ENCODE results near the gene RALGPS2.
"Not testable (repeated sequence)": the region's sequence is repeated elsewhere in the genome, so short reads cannot be mapped to it uniquely, and the experiment has no call there.

The RALGPS2 gene

DNA sequence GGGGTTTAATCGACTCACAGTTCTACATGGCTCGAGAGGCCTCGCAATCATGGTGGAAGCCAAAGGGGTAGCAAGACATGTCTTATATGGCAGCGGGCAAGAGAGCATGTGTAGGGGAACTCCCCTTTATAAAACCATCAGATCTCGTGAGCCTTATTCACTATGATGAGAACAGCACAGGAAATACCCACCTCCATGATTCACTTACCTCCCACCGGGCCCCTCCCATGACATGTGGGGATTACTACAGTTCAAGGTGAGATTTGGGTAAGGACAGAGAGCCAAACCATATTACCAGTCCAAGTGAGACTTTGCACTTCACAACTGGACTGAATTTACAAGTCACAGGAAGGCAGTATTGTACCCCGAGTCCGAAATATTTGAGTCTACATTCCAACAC lies 219.7 kb downstream of the RALGPS2 start:
- no peak for DNase-seq (ENCODE audit: low read depth)

DNA sequence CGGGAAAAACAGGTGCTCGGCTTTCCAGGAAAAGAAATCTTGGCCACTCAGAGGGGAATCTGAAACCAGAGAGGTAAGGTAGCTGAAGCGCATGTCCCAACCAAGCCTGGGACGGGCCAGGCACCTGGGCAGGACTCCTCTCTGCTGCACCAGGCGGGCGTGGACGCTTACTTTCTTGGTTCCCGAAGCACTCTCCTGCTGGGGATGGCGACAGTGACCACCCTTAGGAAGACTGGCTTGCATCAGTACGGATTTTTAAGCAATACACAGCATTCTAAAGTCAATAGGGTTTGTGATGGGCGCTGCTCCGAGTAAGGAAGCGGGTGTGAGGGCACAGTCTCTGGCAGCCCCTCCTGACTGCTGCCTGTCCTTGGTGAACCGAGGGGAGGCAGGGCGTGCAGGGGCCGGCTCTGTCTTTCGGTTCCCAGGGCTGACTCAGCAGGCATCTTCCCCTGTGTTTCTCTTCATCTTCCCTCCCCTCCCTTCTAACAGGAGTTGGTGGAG lies 220.8 kb downstream of the RALGPS2 start:
- DNase-seq (ENCODE audit: low read depth), result no peak

DNA sequence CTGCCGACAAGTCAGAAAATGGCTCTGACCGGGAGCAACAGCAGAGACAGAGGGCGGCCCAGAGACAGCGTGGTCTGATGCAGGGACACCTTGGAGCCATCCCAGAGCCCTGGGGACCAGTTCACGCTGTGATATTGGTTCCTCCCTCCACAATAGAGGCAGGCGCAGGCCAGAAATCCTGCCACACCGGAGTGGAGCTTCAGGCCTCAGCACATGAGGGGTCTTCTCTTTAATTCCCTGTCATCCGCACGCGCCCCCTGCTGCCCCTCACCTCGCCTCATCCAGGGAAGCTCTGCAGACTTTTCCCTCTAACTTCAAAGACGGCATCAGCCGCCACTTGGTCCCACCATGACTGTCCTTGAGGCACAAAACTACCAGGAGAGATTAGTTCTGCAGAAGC lies 221.4 kb downstream of the RALGPS2 start:
- DNase-seq (ENCODE audit: low read depth), result no peak

DNA sequence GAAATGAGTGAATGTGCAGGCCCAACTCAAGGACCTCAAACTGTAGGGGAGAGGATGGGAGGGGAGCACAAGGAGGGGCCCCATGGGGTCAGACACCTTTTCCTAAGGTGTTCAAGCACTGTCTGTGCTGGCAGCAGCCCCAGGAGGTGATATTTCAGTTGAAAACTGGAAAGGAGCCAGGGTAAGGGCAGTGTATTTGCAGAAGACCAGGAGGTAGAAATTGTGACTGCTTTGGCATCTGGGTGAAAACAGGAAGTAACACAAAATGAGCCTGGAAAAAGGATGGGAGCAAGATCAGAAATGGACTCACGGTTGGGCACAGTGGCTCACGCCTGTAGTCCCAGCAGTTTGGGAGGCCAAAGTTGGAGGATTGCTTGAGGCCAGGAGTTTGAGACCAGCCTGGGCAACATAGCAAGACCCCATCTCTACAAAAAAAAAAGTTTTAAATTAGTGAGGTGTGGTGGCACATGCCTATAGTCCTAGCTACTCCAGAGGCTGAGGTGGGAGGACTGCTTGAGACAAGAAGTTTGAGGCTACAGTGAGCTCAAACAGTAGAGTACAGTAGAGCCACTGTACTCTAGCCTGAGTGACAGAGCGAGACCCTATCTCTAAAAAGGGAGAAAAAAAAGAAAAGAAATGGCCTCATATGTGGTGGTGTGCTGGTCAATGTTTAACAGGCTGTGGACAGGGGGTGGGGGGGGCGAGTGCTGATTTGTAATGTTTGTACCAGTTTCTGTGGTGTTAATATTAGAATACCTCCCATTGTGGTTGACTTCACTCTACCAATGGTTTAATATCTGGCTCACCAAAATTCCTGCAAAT lies 222.0 kb downstream of the RALGPS2 start:
- no peak for DNase-seq (ENCODE audit: low read depth)

DNA sequence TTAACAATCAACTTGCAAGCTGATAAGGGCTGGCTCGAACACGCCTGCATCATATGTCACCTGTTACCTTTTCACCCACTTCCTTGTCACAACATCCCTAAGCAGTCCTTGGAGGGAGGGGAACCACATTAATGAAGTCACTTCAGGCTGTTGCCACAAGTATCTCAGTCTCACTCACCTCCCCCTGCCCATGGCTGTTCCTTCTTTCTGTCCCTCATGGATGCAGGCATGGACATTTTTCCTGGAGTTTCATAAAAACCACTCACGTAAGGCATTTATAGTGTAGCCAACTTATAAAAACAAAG lies 222.6 kb downstream of the RALGPS2 start:
- DNase-seq (ENCODE audit: low read depth), result no peak

DNA sequence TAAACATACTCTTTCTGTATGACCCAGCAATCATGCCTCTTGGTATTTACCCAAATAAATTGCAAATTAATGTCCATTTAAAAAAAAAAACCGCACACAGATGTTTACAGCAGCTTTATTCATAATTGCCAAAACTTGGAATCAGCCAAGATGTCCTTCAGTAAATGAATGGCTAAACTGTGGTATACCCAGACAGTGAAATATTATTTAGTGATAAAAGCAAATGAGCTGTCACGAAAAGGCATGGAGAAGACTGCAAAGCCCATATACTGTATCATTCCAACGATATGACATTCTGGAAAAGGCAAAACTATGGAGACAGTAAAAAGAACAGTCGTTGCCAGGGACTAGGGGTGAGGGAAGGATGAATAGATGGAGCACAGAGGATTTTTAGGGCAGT lies 223.6 kb downstream of the RALGPS2 start:
- no peak for DNase-seq (ENCODE audit: low read depth)

DNA sequence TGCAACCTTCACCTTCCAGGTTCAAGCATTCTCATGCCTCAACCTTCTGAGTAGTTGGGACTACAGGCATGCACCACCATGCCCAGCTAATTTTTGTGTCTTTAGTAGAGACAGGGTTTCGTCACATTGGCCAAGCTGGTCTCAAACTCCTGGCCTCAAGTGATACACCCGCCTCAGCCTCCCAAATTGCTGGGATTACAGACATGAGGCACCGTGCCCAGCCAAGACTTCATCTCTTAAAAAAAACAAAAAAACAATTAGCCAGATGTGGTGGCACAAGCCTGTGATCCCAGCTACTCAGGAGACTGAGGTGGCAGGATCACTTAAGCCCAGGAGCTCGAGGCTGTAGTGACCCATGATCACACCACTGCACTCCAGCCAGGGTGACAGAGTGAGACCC lies 224.8 kb downstream of the RALGPS2 start:
- DNase-seq (ENCODE audit: low read depth), result not testable (repeated sequence)

DNA sequence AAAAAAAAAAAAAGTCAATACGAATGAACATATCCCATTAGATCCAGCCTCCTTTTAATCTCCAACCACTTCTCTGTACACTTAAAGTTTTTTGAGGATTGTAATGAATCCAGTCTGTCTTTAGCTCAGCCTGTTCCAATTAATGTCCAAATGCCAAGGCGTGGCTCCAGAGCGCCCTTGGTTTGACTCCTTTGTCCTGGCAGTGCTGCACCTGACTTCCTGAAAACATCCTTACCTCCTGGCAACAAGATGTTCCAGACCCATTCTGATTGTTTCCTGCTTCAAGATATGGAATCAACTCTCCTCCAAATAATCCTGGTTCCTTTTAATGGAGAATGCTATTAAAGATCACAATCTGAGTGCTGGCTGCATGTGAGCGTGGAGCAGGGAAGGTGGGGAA lies 226.6 kb downstream of the RALGPS2 start:
- DNase-seq (ENCODE audit: low read depth), result no peak

DNA sequence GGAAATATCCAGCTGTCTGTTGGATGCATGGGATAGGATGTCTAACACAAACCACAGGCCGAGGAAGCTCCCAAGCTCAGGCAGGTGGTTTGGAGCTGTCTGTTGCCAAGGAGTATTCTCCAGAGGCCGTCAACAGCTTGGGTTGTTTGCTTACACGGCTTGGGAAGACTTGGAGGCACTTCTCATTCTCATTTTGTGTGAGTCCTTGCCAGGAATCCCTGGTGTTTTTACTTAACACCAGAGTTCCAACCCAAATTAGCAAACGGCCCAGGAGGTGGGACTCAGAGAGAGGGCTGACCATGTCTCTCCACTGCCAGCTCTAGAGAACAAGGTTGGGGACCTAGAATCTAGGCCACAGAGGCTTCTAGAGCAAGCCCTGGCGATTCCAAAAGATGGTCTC lies 228.0 kb downstream of the RALGPS2 start:
- no peak for DNase-seq (ENCODE audit: low read depth)

DNA sequence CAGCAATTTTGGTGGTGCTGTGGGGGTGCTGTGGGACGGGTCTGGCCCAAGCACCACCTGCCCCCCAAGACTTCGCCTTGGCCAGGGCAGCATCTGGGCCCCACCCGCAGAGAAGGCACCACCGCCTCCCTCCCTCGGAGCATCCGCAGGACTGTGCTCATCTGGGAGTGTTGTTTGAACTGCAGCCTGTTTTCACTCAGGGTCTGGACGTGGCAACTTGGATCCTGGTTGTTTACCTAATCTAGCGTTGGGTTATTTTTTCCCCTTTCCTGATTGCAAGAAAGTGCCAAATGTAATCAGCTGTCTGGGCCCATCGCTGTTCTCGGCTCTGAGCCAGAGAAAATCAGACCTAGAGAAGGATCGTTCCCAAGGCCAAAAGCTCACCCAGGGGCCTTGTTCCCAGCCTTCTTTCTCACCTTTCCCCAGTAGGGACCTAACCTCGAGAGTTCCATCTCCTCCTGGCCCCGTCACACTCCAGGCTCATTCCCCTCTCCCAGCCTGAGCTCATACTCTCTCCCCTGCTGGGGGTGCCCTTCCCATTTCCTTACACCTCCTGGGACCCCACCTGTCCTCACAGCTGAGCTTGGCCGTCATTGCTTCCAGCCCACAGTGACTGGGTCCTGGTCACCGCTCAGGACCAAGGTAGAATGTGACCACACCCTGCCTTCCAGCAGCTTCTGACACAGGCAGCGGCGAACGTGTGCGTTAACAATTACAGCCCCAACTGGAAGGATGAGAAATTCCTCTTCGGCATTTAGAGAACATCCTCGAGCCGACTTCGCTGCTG lies 228.7 kb downstream of the RALGPS2 start:
- no peak for DNase-seq (ENCODE audit: low read depth)

DNA sequence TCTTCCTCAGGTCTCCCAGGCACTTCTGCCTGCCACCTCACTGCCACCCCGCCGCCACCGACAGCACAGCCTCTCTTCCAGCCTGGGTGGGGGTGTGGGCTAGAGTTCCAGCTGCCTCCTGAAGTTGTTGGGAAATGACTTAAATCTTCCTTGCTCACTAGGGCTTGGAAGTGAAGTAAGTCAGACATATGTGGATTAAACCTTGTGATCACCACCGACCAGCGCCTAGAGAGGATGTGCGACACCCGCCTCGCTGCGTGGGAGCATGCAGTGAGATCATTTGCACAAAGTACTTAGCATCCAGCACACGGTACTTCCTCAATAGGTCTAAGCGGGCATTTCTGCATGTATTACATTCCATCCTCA lies 229.3 kb downstream of the RALGPS2 start:
- no peak for DNase-seq (ENCODE audit: low read depth)

DNA sequence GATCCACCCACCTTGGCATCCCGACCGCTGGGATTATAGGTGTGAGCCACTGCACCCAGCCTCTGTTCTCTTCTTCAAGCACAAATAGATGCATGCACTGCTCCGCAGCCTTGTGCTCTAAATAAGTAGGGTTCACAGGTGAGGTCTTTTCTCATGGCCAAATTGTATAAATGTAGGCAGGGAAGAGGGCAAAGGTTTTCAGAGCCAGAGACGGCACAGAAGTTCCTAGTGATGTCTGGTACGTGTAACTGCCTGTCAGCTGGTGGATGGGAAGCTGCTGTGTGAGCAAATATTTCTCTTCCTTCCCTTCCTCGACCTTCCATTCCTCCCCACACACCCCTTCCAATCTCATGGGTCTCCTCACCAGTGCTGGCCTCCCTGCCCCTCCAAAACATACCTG lies 229.9 kb downstream of the RALGPS2 start:
- DNase-seq (ENCODE audit: low read depth), result no peak

DNA sequence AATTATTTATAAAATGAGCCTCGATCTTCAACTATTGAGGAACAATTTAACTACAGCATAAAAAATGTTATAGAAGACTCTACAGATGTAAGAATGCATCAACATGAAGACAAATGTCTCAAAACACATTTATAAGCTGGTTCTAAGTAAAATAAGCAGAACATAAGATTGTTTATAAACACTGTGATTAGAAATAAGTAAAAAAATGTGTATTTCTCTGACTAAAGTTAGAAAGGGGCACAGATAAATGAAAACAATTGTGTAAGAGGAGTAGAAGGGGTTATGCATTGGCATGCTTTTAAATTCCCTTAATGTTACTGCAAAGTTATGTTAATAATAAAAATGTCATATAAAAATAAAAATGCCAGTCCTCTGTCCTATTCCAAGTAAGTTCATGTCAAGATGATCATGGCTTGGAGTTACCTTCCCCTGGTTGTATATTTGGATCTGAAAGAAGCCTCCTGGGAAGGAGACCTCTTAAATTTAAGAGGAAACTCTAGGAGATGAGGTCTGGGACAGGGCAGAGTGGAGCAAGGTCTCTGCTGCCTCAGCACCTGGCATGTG lies 230.4 kb downstream of the RALGPS2 start:
- no peak for DNase-seq (ENCODE audit: low read depth)

DNA sequence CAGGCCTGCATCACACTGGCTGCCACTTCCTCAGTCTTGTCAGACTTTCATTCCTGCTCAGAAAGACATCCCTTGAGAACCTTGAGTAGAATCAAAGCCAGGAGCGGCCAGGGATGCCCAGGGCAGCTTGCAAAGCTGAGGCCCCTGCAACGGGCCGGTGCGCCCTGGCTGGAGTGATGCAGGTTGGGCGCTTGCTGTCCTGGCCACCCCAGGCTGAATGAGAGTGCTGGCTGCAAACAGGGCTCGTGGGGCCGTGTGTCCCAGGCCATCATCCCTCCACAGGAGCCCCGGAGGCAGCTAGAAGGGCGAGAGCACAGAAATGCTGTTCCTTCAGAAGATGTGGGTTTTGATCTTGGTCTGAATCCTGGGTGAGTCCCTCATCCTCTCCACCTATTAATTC lies 233.4 kb downstream of the RALGPS2 start:
- DNase-seq (ENCODE audit: low read depth), result no peak

DNA sequence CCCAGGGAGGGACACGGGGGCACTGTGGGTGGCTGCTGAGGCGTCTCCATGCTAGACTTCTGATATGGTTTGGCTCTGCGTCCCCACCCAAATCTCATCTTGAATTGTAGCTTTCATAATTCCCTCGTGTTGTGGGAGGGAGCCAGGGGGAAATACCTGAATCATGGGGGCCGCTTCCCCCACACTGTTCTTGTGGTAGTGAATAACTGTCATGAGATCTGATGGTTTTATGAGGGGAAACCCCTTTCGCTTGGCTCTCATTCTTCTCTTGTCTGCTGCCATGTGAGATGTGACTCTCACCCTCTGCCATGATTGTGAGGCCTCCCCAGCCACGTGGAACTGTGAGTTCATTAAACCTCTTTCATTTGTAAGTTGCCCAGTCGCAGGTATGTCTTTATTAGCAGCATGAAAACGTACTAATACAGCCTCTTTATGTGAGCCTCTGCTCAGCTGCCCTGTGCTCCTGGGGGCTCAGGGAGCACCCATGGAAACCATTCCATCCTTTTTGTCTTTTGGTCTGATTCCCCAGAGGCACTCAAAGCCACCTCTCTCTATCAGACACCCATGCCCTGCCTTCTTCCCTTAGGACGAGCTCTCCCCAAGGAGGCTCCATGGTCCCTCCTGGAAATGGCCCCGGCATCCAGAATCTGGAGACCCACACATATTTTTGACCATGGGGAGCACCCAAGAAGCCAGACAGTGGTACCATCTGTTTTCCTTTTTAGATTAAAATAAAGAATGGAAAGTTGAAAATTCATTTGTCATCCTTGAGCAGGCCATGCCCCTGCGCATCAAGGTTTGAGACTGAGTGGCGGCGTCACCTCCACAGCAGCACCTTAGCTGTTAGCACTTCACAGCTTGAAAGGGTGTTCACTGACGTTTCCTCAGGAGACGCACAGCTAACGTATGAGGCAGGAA lies 234.8 kb downstream of the RALGPS2 start:
- no peak for DNase-seq (ENCODE audit: low read depth)

DNA sequence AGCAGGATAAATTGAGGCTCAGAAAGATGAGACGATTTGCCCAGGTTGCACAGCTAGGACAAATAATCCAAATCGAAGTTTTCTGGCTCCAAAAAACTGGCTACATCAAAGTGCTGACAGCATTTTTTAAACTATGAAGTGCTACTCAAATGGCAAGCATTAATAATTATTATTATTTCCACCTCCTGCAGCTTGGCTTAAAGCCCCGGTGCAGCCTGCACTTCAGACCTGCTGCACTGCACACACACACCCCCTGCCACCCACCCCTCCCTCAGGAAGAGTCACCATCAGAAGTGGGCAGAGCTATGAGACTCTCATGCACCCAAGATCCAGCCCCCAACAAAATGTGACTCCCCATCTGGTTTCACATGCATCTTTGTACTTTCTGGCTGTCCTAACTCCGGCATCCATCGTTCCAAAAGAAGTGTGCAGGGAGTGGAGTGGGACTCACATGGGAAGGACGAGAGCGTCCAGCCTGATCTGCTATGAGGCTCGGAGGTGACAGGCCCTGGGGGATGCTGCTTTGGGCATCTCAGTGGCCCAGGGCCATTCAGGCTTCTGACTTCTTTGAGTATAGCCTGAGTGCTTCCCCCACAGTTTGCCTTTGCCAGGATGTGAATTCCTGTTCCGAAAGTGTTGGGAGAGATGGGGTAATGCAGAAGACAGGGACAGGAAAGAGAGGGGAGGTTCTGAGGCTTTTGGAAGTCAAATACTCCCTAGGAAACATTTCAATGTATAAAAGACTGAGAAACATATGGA lies 235.6 kb downstream of the RALGPS2 start:
- no peak for DNase-seq (ENCODE audit: low read depth)

DNA sequence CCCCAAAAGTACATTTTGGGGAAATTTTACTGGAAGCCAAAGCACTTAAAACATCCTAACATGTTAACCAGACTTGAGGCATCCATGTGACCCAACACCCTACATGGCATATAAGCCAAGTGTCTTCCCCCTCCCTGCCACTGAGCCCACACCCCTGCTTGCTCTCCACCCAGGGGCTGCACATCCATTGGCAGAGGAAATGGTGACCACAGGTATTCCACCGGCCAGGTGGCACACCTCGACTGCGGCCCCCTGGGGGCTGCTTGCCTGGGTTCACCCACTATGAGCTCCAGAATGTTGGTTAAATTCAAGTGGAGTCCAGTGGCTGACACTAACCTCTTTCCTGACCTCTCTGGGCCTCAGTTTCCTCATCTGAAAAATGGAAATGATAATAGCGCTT lies 236.3 kb downstream of the RALGPS2 start:
- no peak for DNase-seq (ENCODE audit: low read depth)

DNA sequence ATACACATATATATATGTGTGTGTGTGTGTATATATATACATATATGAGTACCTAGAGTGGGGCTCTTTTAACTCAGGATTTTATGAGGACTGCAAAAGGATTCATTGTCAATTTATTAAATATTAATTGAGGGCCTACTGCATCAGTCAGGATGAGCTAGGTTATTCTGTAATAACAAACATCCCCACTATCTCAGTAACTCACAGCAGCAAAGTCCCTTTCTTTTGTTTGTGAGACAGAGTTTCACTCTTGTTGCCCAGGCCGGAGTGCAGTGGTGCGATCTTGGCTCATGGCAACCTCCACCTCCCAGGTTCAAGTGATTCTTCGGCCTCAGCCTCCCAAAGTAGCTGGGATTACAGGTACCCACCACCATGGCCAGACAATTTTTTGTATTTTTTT lies 236.8 kb downstream of the RALGPS2 start:
- DNase-seq (ENCODE audit: low read depth), result no peak

DNA sequence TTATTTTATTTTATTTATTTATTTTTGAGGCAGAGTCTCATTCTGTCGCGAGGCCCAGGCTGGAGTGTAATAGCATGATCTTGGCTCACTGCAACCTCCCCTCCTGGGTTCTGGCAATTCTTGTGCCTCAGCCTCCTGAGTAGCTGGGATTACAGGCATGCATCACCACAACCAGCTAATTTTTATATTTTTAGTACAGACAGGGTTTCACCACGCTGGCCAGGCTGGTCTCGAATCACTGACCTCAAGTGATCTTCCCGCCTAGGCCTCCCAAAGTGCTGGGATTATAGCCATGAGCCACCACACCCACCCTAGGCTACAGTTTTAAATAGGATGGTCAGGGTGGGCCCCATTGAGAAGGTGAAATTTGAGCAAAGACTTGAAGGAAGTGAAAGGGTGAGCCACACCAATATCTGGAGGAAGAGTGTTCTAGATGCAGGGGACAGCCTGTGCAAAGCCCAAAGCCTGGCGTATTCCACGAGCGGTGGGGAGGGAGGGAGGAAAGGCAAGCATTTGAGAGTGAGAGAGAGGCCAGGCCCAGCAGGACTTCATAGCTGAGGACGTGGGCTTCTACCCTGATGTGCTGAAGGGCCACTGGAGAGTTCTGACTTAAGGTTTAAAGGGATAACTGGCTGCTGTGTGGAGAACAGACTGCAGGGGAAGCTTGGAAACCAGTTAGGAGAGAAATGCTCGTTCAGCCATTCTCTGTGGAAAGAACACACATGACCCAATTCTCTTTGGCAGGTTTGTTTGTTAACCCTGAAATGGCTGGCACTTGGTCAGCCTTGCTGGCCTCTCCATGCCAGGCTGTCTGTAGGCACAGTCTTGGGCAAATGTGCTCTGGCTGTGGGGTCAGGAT lies 238.0 kb downstream of the RALGPS2 start:
- DNase-seq (ENCODE audit: low read depth), result no peak

Measured in activated T-cell treated with anti-CD3 and anti-CD28 coated beads for 48 hours (primary cell).